GM13977 (cell line): ENCODE results near the gene HOXA6.

Experiments
- DNase-seq: peaks from one replicate; pipeline ENCODE4 v3.0.0; 2012; ENCODE audit warnings: low spot score
- CTCF ChIP-seq: IDR thresholded peaks from 2 replicates; pipeline ENCODE4 v1.5.1; 2012; ENCODE audit warnings: mild to moderate bottlenecking, control low read depth; ENCODE audit not compliant: insufficient read depth; ENCODE audit errors: extremely low read depth, missing control alignments
- in situ Hi-C: fragments of 300-500 bp; cut with MboI; formaldehyde crosslinking; loops from one replicate; pipeline ENCODE4 v1.12.0; 2022; ENCODE audit warnings: low sequenced_read_pairs, low pct_unique_long_range_greater_than_20kb, mixed read lengths, inconsistent platforms; ENCODE audit not compliant: unreplicated experiment

Gene HOXA6

GRCh38 chr7:27129729-27130539, 17.6 kb downstream of the HOXA6 start:
- in situ Hi-C loops = no loop called here
- DNase-seq = no peak
- no peak for TF ChIP-seq CTCF

- no peak for DNase-seq
- in situ Hi-C loops = no loop called here
- no peak for TF ChIP-seq CTCF
Measured at GRCh38 chr7:27128776-27129728, 18.5 kb downstream of the HOXA6 start.

- TF ChIP-seq CTCF = no peak
- in situ Hi-C loops = no loop called here
- no peak for DNase-seq
Measured at GRCh38 chr7:27128034-27128433, 19.5 kb downstream of the HOXA6 start.

DNA sequence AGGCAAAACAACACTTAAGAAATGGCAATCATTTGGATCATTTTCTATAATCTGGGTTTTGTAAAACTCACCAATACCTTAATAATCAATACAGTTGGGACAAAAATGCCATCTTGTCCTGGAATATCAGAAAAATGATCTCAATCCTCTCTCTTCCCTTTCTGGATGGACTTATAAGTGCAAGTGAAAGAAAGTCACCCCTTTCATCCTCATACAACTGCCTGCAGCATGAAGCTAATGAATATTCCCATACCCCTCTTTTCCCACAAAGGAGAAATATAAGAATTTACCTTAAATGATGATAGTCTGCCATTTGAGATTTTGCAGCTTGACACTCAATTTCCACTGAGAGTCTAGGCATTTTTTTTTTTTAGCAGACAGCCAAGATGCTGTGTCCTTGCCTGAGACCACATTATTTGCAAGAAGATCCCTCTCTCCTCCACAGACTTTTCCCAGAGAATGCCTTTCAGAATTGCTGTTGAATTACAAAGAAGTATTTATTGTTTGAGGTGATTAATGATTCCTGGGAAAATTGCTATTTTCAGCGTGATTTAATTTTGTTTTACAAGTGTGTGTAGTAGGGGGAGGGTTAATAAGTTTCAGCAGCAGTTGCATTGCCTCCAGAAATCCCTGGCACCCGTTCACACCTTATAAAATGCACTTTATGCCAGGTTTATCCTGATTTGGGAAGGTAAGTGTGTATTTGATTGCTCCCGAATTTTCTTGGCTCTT, 20.8 kb downstream of the HOXA6 start:
- no peak for TF ChIP-seq CTCF
- in situ Hi-C loops = no loop called here
- no peak for DNase-seq

DNA sequence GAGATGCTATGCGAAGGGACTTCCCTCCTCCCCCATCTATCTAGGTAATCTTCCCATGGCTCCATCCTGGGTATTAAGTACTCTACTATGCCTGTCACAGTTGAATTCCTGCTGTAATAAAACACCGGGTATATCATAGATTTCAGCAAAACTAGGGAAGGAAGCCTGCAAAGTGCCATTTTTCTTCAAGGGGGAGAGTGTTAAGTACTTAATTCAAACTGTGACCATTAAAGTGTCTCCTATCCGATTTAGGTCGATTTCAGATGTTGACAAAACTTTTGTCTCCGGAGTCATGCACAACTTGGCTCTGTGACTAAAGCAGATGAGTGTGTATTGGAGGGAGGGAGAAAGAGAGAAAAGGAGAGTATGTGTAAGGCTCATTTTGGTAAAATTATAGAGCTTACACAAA, 21.6 kb downstream of the HOXA6 start:
- no peak for DNase-seq
- no peak for TF ChIP-seq CTCF
- in situ Hi-C loops = no loop called here
